ENCODE measurements around the gene SIN3B.
"Not testable (repeated sequence)": the region's sequence is repeated elsewhere in the genome, so short reads cannot be mapped to it uniquely, and the experiment has no call there.

SIN3B gene, protein sequence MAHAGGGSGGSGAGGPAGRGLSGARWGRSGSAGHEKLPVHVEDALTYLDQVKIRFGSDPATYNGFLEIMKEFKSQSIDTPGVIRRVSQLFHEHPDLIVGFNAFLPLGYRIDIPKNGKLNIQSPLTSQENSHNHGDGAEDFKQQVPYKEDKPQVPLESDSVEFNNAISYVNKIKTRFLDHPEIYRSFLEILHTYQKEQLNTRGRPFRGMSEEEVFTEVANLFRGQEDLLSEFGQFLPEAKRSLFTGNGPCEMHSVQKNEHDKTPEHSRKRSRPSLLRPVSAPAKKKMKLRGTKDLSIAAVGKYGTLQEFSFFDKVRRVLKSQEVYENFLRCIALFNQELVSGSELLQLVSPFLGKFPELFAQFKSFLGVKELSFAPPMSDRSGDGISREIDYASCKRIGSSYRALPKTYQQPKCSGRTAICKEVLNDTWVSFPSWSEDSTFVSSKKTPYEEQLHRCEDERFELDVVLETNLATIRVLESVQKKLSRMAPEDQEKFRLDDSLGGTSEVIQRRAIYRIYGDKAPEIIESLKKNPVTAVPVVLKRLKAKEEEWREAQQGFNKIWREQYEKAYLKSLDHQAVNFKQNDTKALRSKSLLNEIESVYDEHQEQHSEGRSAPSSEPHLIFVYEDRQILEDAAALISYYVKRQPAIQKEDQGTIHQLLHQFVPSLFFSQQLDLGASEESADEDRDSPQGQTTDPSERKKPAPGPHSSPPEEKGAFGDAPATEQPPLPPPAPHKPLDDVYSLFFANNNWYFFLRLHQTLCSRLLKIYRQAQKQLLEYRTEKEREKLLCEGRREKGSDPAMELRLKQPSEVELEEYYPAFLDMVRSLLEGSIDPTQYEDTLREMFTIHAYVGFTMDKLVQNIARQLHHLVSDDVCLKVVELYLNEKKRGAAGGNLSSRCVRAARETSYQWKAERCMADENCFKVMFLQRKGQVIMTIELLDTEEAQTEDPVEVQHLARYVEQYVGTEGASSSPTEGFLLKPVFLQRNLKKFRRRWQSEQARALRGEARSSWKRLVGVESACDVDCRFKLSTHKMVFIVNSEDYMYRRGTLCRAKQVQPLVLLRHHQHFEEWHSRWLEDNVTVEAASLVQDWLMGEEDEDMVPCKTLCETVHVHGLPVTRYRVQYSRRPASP

DNA sequence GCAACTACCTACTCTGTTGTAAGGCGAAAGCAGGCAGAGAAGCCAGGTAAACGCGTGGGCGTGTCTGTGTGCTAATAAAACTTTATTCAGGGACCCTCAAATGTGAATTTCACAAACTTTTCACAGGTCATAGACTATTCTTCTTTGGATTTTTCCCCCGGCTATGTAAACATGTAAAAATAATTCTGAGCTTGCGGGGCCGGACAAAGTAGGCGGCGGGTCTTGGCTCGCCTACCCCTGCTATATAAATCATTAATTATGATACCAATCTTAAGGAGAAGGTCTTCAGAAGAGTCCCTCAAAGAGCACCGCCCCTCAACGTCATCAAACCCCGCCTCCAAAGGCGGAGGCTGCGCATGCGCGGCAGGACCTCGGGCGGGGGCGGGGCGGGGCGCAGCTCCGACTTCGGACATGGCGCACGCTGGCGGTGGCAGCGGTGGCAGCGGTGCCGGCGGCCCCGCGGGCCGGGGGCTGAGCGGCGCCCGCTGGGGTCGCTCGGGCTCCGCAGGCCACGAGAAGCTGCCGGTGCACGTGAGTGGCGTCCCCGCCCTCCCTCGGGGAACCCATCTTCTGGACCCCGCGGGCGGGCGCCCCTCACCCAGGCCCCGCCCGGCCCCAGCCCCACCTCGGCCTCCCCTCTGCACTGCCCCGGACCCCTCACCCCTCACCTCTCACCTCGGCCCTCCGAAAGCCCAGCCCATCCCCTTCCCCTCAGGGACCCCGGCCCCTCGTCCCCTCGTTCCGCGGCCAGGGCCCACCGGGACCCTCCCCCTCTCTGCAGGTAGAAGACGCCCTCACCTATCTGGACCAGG is at the start of gene SIN3B:
Gene SIN3B (plus strand): TSS at position 389 of the 812 bp plus-strand sequence. CDS start 23 bp downstream, at position 412.
- in situ Hi-C loops (cut with MboI; ENCODE audit: low sequenced_read_pairs): no loop called here

DNA sequence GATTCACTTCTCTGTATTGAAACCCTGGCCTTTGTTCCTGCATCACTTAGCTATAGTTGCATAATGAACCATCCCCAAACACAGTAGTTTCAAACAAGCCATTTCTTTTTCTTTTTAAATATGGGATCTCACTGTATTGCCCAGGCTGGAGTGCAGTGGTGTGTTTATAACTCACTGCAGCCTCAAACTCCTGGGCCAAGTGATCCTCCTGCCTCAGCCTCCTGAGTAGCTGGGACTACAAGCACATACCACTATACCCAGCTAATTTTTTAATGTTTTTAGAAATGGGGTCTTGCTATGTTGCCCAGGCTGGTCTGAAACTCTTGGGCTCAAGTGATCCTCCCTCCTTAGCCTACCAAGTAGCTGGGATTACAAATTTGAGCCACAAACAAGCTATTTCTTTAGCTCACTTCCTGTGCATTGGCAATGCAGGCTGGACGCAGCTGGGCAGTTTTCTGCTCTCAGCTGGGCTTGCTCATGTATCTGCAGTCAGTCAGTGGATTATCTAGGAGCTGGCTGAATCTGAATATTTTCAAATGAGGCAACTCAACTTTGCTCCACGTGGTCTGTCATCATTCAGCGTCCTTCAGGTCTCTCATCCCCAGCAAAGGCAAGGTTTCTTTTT is 49.5 kb upstream of the SIN3B start:
- in situ Hi-C loops (cut with MboI; ENCODE audit: low sequenced_read_pairs): no loop called here

DNA sequence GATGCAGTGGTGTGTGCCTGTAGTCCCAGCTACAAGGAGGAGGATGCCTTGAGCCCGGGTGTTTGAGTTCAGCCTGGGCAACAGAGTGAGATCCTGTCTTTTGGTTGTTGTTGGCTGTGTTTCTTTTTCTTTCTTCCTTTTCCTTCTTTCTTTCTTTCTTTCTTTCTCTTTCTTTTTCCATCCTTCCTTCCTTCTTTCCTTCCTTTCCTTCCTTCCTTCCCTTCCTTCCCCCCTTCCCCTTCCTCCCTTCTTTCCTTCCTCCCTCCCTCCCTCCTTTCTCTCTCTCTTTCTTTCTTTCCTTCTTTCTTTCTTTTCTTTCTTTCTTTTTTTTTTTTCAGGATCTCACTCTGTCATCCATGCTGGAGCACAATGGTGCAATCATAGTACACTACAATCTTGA is 46.5 kb upstream of the SIN3B start:
- in situ Hi-C loops (cut with MboI; ENCODE audit: low sequenced_read_pairs): no loop called here

DNA sequence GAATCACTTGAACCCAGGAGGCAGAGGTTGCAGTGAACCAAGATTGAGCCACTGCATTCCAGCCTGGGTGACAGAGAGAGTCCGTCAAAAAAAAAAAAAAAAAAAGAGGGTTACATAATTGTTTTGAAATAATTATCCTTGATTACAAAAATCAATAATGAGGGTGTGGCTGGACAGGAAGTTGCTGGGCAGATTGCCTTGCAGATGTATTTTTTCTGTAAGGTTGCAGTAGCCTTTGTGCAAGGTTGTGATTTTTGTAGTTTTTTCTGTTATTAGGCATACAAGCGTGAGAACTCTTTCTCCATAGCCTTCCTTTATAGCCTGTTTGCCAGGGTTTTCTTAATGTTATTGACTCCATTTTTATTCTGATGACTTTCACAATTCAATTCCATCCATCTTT is 40.7 kb upstream of the SIN3B start:
- in situ Hi-C loops (cut with MboI; ENCODE audit: low sequenced_read_pairs): no loop called here

DNA sequence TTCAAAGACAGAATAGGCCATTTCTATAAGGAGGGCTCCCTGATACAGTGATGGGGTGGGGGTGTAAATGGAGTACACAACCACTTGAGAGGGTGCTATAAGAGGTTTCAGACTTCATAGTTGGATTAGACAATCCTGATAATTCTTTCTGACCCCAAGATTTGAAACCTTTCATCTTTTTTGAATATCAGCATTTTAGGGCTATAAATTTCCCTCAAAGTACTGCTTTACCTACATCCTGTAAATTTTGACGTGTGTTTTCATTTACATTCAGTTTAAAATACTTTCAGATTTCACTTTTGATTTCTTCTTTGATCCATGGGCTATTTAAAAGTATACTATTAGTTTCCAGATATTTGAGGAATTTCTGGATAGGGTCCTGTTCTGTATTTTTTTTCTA is 40.0 kb upstream of the SIN3B start:
- in situ Hi-C loops (cut with MboI; ENCODE audit: low sequenced_read_pairs): no loop called here

DNA sequence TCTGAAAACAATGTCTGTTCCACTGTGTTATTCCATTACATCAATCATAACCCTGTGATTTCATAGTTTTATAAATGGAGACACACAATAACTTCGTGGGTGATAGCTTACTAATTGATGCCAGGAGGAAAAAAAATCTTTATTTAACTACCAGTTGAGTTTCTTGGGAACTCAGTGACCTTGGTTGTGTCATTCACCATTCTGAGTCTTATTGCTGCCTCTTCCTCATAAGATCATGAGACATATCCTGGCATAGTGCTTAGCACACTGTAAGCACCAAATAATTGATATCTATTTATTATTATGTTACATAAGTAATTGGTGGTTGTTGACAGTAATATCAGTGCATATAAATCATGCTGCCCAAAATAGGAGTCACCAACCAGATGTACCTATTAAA is 39.1 kb upstream of the SIN3B start:
- in situ Hi-C loops (cut with MboI; ENCODE audit: low sequenced_read_pairs): no loop called here

DNA sequence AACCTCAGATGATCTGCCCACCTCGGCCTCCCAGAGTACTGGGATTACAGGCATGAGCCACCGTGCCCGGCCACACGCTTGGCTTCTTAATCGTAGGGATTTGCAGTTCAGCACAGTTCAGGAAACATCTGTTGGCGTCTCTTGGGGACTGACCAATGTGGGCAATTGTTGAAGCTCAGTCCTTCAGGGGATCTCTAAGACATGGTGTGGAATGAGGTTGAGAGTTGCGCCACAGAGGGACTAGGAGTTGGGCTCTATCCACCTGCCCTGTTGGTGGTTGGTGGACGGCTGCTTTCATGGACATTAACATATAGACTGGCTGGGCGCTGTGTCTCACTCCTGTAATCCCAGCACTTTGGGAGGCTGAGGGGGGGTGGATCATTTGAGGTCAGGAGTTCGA is 37.3 kb upstream of the SIN3B start:
- in situ Hi-C loops (cut with MboI; ENCODE audit: low sequenced_read_pairs): no loop called here

DNA sequence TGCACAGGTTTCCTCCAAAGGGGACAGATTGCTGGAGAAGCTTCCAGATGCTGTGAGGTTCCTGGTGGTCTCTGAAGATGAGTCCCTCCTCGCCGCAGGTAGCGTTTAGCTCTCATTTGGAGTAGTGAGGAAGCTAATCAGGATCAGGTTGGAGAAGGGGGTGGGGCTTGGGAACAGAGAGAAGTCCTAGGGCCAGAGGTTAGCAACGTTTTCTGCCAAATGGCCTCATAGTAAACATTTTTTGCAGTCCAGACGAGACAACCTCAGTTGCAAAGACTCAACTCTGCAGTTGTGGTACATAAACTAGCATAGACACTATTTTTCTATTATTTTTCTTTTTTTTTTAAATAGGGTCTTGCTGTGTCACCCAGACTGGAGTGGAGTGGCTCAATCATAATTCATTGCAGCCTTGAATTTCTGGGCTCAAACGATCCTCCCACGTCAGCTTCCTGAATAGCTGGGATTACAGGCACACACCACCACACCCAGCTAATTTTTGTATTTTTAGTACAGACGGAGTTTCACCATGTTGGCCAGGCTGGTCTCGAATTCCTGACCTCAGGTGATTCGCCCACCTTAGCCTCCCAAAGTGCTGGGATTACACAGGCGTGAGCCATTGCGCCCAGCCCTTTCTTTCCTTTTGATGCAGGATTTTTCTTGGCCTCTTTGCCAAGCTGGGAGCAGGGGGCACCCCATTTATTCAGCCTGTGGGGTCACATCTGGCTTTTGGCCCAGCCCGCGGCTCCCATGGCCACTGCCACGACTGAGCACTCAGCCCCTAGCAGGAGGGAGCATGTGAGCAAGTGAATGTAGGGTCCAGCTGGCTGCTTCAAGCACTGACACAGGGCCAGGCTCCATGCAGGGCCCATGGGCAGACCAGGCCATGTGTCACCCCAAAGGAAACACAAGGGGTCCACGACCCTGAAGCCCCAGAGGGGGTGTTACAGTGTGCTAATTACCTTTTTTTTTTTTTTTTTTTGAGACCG is 34.4 kb upstream of the SIN3B start:
- in situ Hi-C loops (cut with MboI; ENCODE audit: low sequenced_read_pairs): no loop called here

DNA sequence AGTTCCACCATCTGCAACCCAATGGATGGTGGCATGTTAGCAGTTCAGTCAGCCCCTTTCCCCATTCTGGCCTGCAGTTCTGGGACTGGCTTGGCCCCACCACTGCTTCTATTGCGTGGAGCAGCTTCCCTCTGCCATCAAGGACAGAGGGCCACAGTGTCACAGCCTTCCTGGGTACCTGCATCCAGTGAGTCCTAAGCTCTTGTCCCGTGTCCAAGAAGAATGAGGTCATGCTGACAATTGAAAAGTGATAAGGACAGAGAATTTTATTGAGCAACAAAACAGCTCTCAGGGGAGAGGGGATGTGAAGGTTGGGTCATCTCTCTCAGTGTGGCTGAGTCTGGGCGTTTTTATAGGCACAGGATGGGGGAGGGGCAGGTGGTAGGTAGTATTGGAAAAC is 33.5 kb upstream of the SIN3B start:
- in situ Hi-C loops (cut with MboI; ENCODE audit: low sequenced_read_pairs): no loop called here

DNA sequence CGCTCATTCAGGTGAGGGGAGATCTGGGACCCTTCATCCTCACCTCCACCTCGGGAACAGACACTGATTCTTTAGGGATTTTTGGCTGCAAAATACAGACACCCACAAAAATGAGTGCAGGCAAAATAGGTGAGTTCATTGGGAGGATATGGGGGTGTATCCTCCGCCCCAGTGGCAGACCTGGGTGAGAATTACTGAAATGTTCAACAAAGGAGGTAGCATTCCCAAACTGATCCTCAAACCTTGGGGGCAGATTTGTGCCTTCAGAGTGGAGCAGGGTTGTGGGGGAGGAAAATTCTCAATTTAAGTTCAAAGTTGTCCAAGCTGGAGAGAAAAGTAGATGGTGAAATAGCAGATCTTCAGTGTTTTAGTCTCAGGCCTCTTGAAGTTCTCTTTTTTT is 31.3 kb upstream of the SIN3B start:
- in situ Hi-C loops (cut with MboI; ENCODE audit: low sequenced_read_pairs): no loop called here

DNA sequence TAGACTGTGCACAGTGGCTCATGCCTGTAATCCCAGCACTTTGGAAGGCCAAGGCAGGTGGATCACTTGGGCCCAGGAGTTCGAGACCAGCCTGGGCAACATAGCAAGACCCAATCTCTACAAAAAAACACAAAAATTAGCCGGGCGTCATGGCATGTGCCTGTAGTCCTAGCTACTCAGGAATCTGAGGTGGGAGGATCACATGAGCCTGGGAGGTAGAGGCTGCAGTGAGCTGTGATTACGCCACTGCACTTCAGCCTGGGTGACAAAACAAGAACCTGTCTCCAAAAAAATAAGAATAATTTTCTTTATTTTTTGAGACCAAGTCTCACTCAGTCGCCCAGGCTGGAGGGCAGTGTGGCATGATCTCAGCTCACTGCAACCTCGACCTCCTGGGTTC is 30.9 kb upstream of the SIN3B start:
- in situ Hi-C loops (cut with MboI; ENCODE audit: low sequenced_read_pairs): not testable (repeated sequence)

DNA sequence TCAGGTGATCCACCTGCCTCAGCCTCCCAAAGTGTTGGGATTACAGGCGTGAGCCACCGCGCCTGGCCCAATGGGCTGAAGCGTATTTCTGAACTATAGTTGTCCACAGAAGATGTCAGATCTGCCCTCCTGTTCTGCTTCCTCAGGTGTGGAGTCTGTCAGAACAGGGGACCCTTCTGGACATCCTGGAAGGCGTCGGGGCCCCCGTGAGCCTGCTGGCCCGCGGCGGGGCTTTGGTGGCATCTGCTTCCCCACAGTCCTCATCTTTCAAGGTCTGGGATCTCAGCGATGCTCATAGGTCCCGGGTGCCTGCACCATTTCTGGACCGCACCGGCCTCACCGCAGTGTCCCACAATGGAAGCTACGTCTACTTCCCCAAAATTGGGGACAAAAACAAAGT is 29.5 kb upstream of the SIN3B start:
- in situ Hi-C loops (cut with MboI; ENCODE audit: low sequenced_read_pairs): no loop called here

DNA sequence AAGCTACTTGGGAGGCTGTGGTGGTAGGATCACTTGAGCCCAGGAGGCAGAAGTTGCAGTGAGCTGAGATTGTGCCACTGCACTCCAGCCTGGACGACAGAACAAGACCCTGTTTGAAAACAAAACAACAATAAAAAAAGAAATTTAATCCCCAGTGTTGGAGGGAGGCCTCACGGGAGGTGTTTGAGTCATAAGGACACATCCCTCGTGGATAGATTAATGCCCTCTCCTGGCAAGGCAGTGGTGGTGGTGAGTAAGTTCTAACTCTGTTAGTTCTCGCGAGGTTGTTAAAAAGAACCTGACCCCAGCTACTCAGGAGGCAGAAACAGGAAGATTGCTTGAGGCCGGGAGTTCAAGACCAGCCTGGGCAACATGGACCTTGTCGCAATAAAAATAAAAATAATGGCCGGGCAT is 27.6 kb upstream of the SIN3B start:
- in situ Hi-C loops (cut with MboI; ENCODE audit: low sequenced_read_pairs): no loop called here

DNA sequence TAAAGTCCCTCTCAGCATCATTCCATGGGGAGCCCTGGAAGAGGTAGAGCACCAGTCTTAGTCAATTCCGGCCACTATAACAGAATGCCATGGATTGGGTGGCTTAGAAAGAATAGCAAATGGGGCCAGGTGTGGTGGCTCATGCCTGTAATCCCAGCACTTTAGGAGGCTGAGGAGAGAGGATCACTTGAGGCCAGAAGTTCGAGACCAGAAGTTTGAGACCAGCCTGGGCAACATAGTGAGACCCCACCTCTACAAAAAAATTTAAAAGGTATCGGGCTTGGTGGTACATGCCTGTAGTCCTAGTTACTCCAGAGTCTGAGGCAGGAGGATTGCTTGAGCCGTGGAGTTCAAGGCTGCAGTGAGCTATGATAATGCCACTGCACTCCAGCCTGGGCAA is 25.0 kb upstream of the SIN3B start:
- in situ Hi-C loops (cut with MboI; ENCODE audit: low sequenced_read_pairs): no loop called here

DNA sequence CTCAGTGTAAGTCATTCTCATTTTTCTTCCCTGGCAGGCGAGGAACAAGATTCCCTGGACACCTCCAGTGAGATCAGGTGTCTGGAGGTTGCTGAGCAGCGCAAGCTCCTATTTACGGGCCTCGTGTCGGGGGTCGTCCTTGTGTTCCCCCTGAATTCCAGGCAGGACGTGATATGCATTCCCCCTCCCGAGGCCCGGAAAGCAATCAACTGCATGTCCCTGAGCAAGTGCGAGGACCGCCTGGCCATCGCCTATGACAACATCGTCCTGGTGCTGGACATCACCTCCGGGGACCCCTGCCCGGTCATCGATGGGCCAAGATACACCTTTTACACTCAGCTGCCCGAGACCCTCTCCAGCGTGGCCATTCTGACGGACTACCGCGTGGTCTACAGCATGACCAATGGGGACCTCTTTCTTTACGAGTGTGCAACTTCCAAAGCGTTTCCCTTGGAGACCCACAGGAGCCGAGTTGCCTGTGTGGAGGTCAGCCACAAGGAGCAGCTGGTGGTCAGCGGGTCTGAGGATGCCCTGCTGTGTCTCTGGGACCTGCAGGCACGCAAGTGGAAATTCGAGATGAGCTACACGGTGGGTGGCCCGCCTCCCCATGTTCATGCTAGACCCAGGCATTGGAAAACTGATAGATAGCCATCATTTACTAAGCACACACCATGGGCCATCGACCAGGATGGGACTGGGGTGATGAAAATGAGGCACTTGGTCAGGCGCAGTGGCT is 21.5 kb upstream of the SIN3B start:
- in situ Hi-C loops (cut with MboI; ENCODE audit: low sequenced_read_pairs): no loop called here

DNA sequence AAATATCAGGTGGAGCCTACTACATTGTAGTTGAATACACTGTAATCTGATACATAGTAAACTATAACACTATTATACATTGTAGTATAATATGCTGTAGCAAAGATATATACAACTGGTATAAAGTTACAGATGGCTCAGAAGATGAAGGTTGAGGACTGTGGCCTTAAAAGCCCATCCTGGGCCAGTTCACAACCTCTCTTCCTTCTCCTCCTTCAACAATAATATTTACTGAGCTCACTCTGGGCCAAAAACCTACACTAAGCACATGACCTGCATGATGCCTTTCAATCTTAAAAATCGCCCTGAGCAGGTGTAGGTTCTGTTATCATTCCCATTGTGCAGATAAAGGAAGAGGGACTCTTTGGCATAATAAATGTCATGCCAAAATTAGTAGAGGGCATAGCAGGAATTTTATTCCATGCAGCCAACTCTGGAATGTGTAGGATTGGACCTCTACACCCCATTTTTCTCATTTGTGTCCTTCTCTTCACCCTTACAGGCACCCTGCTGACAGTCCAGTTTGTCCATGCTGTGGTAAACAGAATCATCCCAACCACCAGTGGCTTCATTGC is 14.6 kb upstream of the SIN3B start:
- in situ Hi-C loops (cut with MboI; ENCODE audit: low sequenced_read_pairs): no loop called here

DNA sequence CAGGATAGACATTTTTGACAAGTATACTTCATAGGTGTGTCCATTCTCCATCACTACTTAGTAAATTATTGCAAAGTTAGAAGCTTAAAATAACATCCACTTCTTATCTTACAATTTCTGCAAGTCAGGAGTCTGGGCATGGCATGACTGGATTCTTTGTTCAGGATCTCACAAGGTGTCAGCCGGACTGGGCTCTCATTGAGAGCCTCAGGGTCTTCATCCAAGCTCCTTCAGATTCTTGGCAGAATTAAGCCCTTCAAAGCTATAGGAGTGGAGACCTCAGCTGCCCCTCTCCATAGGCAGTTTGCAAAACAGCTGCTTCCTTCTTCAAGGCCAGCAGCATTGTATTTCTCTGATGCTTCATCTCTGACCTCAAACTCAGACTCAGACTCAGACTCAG is 9.1 kb upstream of the SIN3B start:
- in situ Hi-C loops (cut with MboI; ENCODE audit: low sequenced_read_pairs): no loop called here

DNA sequence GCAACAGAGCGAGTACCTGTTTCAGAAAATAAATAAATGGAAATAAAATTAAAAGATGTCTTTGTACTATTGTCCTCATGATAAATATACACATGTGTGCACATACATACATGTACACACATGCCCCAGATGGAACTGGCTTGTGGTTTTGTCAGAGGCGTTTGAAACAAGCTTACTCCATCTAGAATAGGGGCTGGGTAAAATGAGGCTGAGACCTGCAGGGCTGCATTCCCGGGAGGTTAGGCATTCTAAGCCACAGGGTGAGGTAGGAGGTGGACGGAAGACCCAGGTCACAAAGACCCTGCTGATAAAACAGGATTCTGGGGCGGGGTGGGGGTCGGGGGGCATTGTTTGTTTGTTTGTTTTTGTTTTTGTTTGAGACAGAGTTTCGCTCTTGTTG is 8.1 kb upstream of the SIN3B start:
- in situ Hi-C loops (cut with MboI; ENCODE audit: low sequenced_read_pairs): no loop called here

All from hTERT RPE-1 (cell line).